Measurements from ENCODE around the gene S100A14.

- TF ChIP-seq POLR2A (IDR thresholded peaks at IDR 0.05; ENCODE audit: low read depth, low read length), result no peak
- no peak for TF ChIP-seq SPI1 (IDR thresholded peaks at IDR 0.05; ENCODE audit: low read depth, low read length)
- TF ChIP-seq POLR2AphosphoS5 (IDR thresholded peaks at IDR 0.05; ENCODE audit: low read depth, low read length), result no peak
- TF ChIP-seq TAF1 (IDR thresholded peaks at IDR 0.05; ENCODE audit: low read depth, low read length), result no peak
Measured at GRCh38 chr1:153571706-153572105, 44.4 kb downstream of the S100A14 start.

All from GM12891 (cell line).